ENCODE measurements around the gene SPOCK1.

DNA sequence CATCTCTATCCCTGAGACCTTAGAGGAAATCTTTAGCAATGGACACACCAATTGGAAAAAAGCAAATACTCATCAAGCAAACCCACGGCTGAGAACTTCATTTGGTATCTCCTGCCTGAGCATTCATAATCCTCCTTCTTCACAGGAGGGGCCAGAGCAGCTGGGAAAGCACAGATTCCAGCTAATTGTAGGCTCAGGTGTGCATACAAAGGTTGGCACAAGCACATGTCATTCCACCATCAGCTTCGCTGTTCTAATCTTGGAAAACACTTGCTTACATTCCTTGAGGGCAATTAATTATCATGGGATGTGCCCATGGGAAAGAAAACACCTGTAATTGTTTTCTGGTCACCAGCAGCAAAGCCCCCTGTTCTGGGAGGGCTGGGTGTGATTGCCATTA lies 376.6 kb downstream of the SPOCK1 start:
- TF ChIP-seq EZH2 (IDR thresholded peaks at IDR 0.05; ENCODE audit: insufficient read depth, poor library complexity, severe bottlenecking): no peak
- no peak for TF ChIP-seq EZH2phosphoT487 (IDR thresholded peaks at IDR 0.05; ENCODE audit: insufficient read depth, low read depth)
